ENCODE measurements around the gene PHF14.

DNA sequence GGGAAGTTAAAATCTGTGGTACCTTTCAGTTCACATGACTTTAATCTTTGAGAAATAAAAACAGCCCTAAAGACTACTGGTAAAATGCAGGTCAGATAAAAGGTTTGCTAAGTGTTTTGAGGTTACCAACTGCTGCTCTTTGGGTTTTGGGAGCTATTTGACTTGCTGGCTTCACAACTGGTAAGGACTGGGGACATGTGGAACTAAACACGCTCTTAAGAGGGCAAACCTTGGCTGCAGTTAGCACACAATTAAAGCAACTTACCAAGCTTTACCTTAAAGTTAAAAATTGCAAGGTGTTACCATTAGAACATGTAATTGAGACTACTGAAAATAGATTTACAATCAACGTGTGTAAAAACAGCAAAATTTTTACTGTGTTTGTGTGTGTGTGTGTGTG lies 220.2 kb downstream of the PHF14 start:
- TF ChIP-seq, protein P1, sequence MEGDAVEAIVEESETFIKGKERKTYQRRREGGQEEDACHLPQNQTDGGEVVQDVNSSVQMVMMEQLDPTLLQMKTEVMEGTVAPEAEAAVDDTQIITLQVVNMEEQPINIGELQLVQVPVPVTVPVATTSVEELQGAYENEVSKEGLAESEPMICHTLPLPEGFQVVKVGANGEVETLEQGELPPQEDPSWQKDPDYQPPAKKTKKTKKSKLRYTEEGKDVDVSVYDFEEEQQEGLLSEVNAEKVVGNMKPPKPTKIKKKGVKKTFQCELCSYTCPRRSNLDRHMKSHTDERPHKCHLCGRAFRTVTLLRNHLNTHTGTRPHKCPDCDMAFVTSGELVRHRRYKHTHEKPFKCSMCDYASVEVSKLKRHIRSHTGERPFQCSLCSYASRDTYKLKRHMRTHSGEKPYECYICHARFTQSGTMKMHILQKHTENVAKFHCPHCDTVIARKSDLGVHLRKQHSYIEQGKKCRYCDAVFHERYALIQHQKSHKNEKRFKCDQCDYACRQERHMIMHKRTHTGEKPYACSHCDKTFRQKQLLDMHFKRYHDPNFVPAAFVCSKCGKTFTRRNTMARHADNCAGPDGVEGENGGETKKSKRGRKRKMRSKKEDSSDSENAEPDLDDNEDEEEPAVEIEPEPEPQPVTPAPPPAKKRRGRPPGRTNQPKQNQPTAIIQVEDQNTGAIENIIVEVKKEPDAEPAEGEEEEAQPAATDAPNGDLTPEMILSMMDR (IDR thresholded peaks at IDR 0.05): no peak
- TF ChIP-seq POLR2A (IDR thresholded peaks at IDR 0.05): no peak

All from adrenal gland (tissue), 5 donors.